Stimulated activated CD8-positive, alpha-beta memory T cell treated with anti-CD3 and anti-CD28 coated beads, Interleukin-12 subunit alpha, Interleukin-12 subunit beta, amount 100 ng/mL, for 1 hour (primary cell): ENCODE results near the gene SDHC.
"Not testable (repeated sequence)": the region's sequence is repeated elsewhere in the genome, so short reads cannot be mapped to it uniquely, and the experiment has no call there.

Source experiments
- DNase-seq: peaks from one replicate; pipeline ENCODE4 v3.0.0-alpha.2; 2020; ENCODE audit warnings: low read depth

Gene SDHC

GRCh38 chr1:161388639-161389038 is 74.5 kb downstream of the SDHC start:
- no peak for DNase-seq

- DNase-seq = not testable (repeated sequence)
These were observed 75.0 kb downstream of the SDHC start for GRCh38 chr1:161389158-161389557.

- peak; percentile 94 for DNase-seq
These were observed 75.7 kb downstream of the SDHC start for GRCh38 chr1:161389691-161390558.

- DNase-seq = no peak
These were observed 76.3 kb downstream of the SDHC start for GRCh38 chr1:161390559-161390858.

- DNase-seq = not testable (repeated sequence)
These were observed 77.0 kb downstream of the SDHC start for GRCh38 chr1:161391136-161391535.

GRCh38 chr1:161391611-161392010 is 77.4 kb downstream of the SDHC start:
- DNase-seq = no peak

- DNase-seq = no peak
These were observed 79.0 kb downstream of the SDHC start for GRCh38 chr1:161393151-161393550.

- not testable (repeated sequence) for DNase-seq
These were observed 82.9 kb downstream of the SDHC start for GRCh38 chr1:161397038-161397437.

- no peak for DNase-seq
These were observed 84.7 kb downstream of the SDHC start for GRCh38 chr1:161398900-161399256.

GRCh38 chr1:161399257-161399998 is 85.2 kb downstream of the SDHC start:
- peak; percentile 95 for DNase-seq

GRCh38 chr1:161402446-161402845 is 88.3 kb downstream of the SDHC start:
- DNase-seq = no peak

- DNase-seq = no peak
These were observed 89.9 kb downstream of the SDHC start for GRCh38 chr1:161404051-161404597.

GRCh38 chr1:161406551-161406950 is 92.4 kb downstream of the SDHC start:
- DNase-seq = not testable (repeated sequence)

- no peak for DNase-seq
These were observed 93.3 kb downstream of the SDHC start for GRCh38 chr1:161407451-161407985.

GRCh38 chr1:161408429-161409052 is 94.4 kb downstream of the SDHC start:
- no peak for DNase-seq

GRCh38 chr1:161409848-161410635 is 95.9 kb downstream of the SDHC start:
- not testable (repeated sequence) for DNase-seq

GRCh38 chr1:161410636-161410970 is 96.4 kb downstream of the SDHC start:
- DNase-seq = not testable (repeated sequence)
